Measurements from ENCODE around the gene ZNF217.
"Not testable (repeated sequence)": the region's sequence is repeated elsewhere in the genome, so short reads cannot be mapped to it uniquely, and the experiment has no call there.

Gene ZNF217

GRCh38 chr20:53532654-53533312 is 60.9 kb downstream of the ZNF217 start:
- not testable (repeated sequence) for DNase-seq (ENCODE audit: low read depth, low spot score)

DNA sequence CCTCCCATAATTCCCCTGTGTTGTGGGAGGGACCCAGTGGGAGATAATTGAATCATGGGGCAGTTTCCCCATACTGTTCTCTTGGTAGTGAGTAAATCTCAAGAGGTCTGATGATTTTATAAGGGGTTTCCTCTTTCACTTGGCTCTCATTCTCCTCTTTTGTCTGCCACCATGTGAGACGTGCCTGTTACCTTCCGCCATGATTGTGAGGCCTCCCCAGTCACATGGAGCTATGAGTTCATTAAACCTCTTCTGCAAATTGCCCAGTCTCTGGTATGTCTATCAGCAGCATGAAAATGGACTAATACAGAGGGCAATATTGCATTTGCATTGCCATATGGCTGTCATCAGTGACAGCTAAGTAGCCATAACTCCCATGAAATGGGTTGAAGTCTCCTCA is 63.2 kb downstream of the ZNF217 start:
- no peak for DNase-seq (ENCODE audit: low read depth, low spot score)

DNA sequence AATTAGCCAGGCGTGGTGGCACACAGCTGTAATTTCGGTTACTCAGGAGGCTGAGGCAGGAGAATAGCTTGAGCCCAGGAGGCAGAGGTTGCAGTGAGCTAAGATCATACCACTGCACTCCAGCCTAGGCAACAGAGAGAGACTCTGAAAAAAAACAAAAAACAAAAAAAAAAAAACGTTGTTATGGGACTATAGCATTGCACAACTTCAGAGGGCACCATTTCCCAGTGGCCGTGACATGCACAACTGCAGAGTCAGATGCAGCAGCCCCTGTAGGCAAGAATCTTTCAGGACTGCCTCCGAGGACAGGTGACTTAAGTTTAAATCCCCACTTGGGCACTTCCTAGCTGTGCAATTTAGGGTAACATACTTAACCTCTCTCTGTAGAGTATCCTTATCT is 64.0 kb downstream of the ZNF217 start:
- no peak for DNase-seq (ENCODE audit: low read depth, low spot score)

- no peak for DNase-seq (ENCODE audit: low read depth, low spot score)
Observed at GRCh38 chr20:53527196-53527595, 66.4 kb downstream of the ZNF217 start.

DNA sequence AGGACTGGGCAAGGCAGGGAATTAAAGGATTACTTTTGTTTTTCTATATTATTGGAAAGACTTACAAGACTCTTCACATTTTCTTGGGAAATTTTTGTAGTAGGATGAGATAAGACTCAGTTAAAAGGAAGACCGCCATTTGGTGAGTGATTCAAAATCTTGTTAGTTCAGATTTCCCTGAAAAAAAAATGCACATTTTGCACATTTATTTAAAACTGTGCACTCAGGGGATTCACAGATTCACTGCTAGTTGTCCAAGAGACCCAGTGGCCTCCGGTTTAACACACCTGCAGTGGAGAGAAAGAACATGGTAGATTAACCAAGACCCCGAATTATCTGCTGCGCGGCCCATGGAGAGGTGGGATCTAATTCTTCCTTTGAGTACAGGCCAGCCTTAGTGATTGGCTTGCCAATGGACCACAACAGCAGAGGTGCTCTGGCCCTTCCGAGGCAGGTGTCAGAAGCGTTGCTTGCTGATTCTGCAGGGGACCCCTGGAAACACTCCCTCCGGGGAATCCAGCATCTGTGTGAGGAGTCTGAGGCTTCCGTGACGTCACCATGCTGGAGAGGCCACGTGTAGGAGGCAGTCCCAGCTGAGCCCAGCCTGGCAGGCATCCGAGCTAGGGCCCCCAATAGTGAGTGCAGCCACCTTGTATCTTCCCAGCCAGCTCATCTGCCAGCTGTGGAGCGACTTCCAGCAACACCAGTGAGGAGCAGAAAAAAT is 68.9 kb downstream of the ZNF217 start:
- no peak for DNase-seq (ENCODE audit: low read depth, low spot score)

- DNase-seq (ENCODE audit: low read depth, low spot score): not testable (repeated sequence)
Observed at GRCh38 chr20:53523615-53524014, 70.0 kb downstream of the ZNF217 start.

DNA sequence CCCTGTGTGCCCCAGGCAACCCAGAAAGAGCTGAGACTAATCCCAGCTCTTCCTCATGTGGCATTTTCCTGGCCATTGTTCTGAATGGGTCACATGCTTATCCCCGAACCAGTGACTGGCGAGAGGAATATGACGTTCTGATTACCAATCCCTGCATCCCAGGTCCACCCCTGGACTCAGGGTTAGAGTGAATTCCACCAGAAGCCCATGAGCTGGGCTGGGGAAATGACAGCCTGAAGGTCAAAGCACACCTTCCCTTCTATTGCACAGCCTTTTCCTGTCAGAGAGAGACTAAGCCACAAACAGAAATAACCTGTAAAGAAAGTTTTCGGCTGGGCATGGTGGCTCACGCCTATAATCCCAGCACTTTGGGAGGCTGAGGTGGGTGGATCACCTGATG is 70.9 kb downstream of the ZNF217 start:
- DNase-seq (ENCODE audit: low read depth, low spot score): no peak

DNA sequence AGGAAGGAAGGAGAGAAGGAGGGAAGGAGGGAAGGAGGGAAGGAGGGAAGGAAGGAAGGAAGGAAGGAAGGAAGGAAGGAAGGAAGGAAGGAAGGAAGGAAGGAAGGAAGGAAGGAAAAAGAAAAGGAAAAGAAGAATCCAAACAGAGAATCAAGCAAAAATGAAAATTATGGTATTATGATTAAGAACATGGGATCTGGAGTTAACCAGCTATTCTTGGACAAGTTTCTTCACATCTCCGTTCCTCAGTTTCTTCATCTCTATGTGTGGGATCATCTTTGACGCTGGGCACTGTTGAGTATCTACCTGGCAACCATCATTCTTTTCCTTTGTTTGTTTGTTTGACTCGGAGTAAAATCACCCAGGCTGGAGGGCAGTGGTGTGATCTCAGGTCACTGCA is 71.6 kb downstream of the ZNF217 start:
- DNase-seq (ENCODE audit: low read depth, low spot score): no peak

DNA sequence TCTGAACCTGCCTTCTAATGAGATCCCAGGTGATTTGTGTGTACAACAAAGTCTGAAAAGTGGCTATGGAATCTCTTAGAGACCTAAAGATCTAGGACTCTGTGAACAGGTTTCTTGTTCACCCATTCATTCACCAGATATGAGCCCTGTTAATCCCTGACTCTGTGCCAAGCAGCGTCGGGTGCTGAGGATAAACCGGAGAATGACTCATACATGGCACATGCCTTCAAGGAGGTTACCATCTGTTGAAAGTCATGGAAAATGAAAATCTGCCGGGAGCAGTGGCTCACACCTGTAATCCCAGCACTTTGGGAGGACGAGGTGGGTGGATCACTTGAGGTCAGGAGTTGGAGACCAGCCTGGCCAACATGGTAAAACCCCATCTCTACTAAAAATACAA is 72.2 kb downstream of the ZNF217 start:
- not testable (repeated sequence) for DNase-seq (ENCODE audit: low read depth, low spot score)

GRCh38 chr20:53517146-53517545 is 76.5 kb downstream of the ZNF217 start:
- DNase-seq (ENCODE audit: low read depth, low spot score): no peak

Data from smooth muscle cell of the brain vasculature (primary cell).